Measurements from ENCODE around the gene GDA. TPM values are rescaled to one million over a fixed set of nuclear protein-coding genes. Genes with fewer than 3 reads are reported as not detected.
"Not testable (repeated sequence)": the region's sequence is repeated elsewhere in the genome, so short reads cannot be mapped to it uniquely, and the experiment has no call there.

The GDA gene
- total RNA-seq, 1 donor from 2014 or later, result not detected

DNA sequence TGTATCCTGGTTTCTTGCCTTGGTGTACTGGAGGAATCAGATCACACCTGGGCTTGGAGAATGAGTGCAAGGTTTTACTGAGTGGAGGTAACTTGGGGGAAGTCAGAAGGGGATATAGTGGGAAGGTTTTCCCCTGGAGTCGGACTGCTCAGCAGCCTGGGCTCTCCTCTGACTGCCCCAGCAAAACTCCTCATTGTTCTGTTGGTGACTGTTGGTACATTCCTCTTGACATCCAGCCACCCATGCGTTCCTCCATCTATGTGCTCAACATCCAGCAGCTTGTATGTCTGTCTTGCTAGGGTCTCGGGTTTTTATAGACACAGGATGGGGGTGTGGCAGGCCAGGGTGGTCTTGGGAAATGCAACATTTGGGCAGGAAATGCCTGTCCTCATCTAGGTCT lies 119.7 kb downstream of the GDA start:
- no peaks in the 10 kb centered on the region for H3K9me3 ChIP-seq
- no peaks in the 10 kb centered on the region for H3K36me3 ChIP-seq
- H3K4me3 ChIP-seq, result no peak overlapping the region
- no peaks in the 10 kb centered on the region for H3K4me1 ChIP-seq
- DNase-seq (ENCODE audit: low spot score in 2 of 2), result no peak
- intact Hi-C loops (cut with DNase I), result no loop called here
- no peaks in the 10 kb centered on the region for H3K27me3 ChIP-seq
- no peak overlapping the region for H3K27ac ChIP-seq
- no peak for TF ChIP-seq CTCF (IDR thresholded peaks at IDR 0.05)

GRCh38 chr9:72270359-72270758 lies 121.1 kb downstream of the GDA start:
- H3K27me3 ChIP-seq; H3K9me3 ChIP-seq; DNase-seq (ENCODE audit: low spot score in 2 of 2); intact Hi-C loops (cut with DNase I); H3K4me1 ChIP-seq; H3K4me3 ChIP-seq; H3K27ac ChIP-seq; H3K36me3 ChIP-seq: not testable (repeated sequence)

- DNase-seq (ENCODE audit: low spot score in 2 of 2), result no peak
- Histone ChIP-seq H3K27ac (no peak overlapping the region), H3K27me3 (no peaks in the 10 kb centered on the region), H3K9me3 (no peaks in the 10 kb centered on the region), H3K4me3 (no peak overlapping the region), H3K4me1 (no peaks in the 10 kb centered on the region), H3K36me3 (no peaks in the 10 kb centered on the region)
- peak; percentile 60 to 89 (median 82) for TF ChIP-seq CTCF (IDR thresholded peaks at IDR 0.05)
- intact Hi-C loops (cut with DNase I), result loop anchor here (1.0 kb wide), 1 partner anchor 233 kb away; no protein-coding TSS in a partner anchor
Measured at GRCh38 chr9:72271613-72272478, 122.6 kb downstream of the GDA start.

GRCh38 chr9:72274441-72274840 lies 125.2 kb downstream of the GDA start:
- Histone ChIP-seq H3K27me3 (no peaks in the 10 kb centered on the region), H3K4me1 (no peaks in the 10 kb centered on the region), H3K4me3 (no peak overlapping the region), H3K36me3 (no peaks in the 10 kb centered on the region), H3K9me3 (no peaks in the 10 kb centered on the region), H3K27ac (no peak overlapping the region)
- no peak for DNase-seq (ENCODE audit: low spot score in 2 of 2)
- TF ChIP-seq CTCF (IDR thresholded peaks at IDR 0.05), result no peak
- intact Hi-C loops (cut with DNase I), result no loop called here

GRCh38 chr9:72274916-72275315 lies 125.7 kb downstream of the GDA start:
- no peak for TF ChIP-seq CTCF (IDR thresholded peaks at IDR 0.05)
- no peak for DNase-seq (ENCODE audit: low spot score in 2 of 2)
- H3K9me3 ChIP-seq, result no peaks in the 10 kb centered on the region
- no peaks in the 10 kb centered on the region for H3K27me3 ChIP-seq
- no peaks in the 10 kb centered on the region for H3K4me1 ChIP-seq
- H3K4me3 ChIP-seq, result no peak overlapping the region
- H3K27ac ChIP-seq, result no peak overlapping the region
- H3K36me3 ChIP-seq, result no peaks in the 10 kb centered on the region
- intact Hi-C loops (cut with DNase I), result no loop called here

- no peaks in the 10 kb centered on the region for H3K27me3 ChIP-seq
- H3K36me3 ChIP-seq, result no peaks in the 10 kb centered on the region
- H3K4me3 ChIP-seq, result no peak overlapping the region
- intact Hi-C loops (cut with DNase I), result no loop called here
- H3K4me1 ChIP-seq, result no peaks in the 10 kb centered on the region
- H3K27ac ChIP-seq, result no peak overlapping the region
- TF ChIP-seq CTCF (IDR thresholded peaks at IDR 0.05), result no peak
- no peaks in the 10 kb centered on the region for H3K9me3 ChIP-seq
- DNase-seq (ENCODE audit: low spot score in 2 of 2), result no peak
Measured at GRCh38 chr9:72276429-72276828, 127.2 kb downstream of the GDA start.
